CD4-positive, alpha-beta T cell (primary cell): ENCODE measurements around the gene ANO10. TPM values are rescaled to one million over a fixed set of nuclear protein-coding genes. Genes with fewer than 3 reads are reported as not detected.

Experiments used
- ATAC-seq: fragments of 200-7000 bp; cut with Tn5 transposase; one replicate; pipeline ENCODE4 v1.10.0; 2022; ENCODE audit warnings: mild to moderate bottlenecking; ENCODE audit not compliant: poor library complexity
- CTCF ChIA-PET: fragments of 350-600 bp; sonication (Branson Sonifier 250); formaldehyde crosslinking; loops from one replicate; lab custom pipeline; 2021; ENCODE audit warnings: antibody characterized with exemption, inconsistent platforms; lab: Charles Lee
- POLR2A ChIA-PET: fragments of 350-600 bp; sonication (Branson Sonifier 250); formaldehyde crosslinking; loops from one replicate; lab custom pipeline; 2021; ENCODE audit warnings: antibody characterized with exemption, inconsistent platforms; lab: Charles Lee
- DNase-seq, 14 experiments: peaks; one replicate each; pipeline ENCODE4 v3.0.0-alpha.2; 2013 to 2020; ENCODE audit warnings: mixed read lengths in 2 of 14
- H3K27ac ChIP-seq, 2 donors: one replicate each; pipeline versions ENCODE4 v1.5.1 to v1.7.0; 2013; ENCODE audit warnings: low read length in 2 of 2, low read depth in 1 of 2, mild to moderate bottlenecking in 1 of 2
- H3K27me3 ChIP-seq, 2 experiments: 1 replicate in 1 of 2; 2 replicates in 1 of 2; pipeline versions ENCODE4 v1.6.1 to v1.7.0; 2013; ENCODE audit warnings: low read length in 2 of 2, control low read depth in 1 of 2, mild to moderate bottlenecking in 1 of 2, moderate library complexity in 1 of 2; ENCODE audit not compliant: insufficient read depth in 2 of 2, control insufficient read depth in 1 of 2
- H3K36me3 ChIP-seq: one replicate; pipeline ENCODE4 v1.6.1; 2013; ENCODE audit warnings: low read length, control low read depth; ENCODE audit not compliant: insufficient read depth
- H3K4me1 ChIP-seq: one replicate; pipeline ENCODE4 v1.6.1; 2013; ENCODE audit warnings: low read length, control low read depth; ENCODE audit not compliant: insufficient read depth
- H3K4me3 ChIP-seq: one replicate; pipeline ENCODE4 v1.5.1; 2013; ENCODE audit warnings: mild to moderate bottlenecking, low read length, moderate library complexity
- H3K9me3 ChIP-seq, 2 experiments: 1 replicate in 1 of 2; 2 replicates in 1 of 2; pipeline versions ENCODE4 v1.6.1 to v1.7.0; 2013; ENCODE audit warnings: low read length in 2 of 2, mild to moderate bottlenecking in 2 of 2, control low read depth in 1 of 2, moderate library complexity in 1 of 2; ENCODE audit not compliant: control insufficient read depth in 1 of 2, insufficient read depth in 1 of 2
- H3K27ac Mint-ChIP-seq: one replicate; pipeline ENCODE4 v1.8.0; 2020; ENCODE audit warnings: mixed read lengths
- H3K27me3 Mint-ChIP-seq: one replicate; pipeline ENCODE4 v1.8.0; 2021; ENCODE audit warnings: mixed read lengths
- H3K36me3 Mint-ChIP-seq: one replicate; pipeline ENCODE4 v1.8.0; 2021; ENCODE audit warnings: low read depth, mixed read lengths
- H3K4me1 Mint-ChIP-seq: one replicate; pipeline ENCODE4 v1.8.0; 2021; ENCODE audit warnings: low read depth, mixed read lengths
- H3K4me3 Mint-ChIP-seq: one replicate; pipeline ENCODE4 v1.8.0; 2020; ENCODE audit warnings: mild to moderate bottlenecking, mixed read lengths
- H3K9me3 Mint-ChIP-seq: one replicate; pipeline ENCODE4 v1.8.0; 2020; ENCODE audit warnings: mixed read lengths
- CTCF ChIP-seq: fragments of 200-600 bp; IDR thresholded peaks from one replicate; pipeline ENCODE4 v1.8.0; 2022; ENCODE audit warnings: antibody characterized with exemption, mild to moderate bottlenecking
- intact Hi-C, 2 experiments: fragments of 100-400 bp; cut with DNase I in 1 of 2; cut with micrococcal nuclease in 1 of 2; formaldehyde crosslinking; loops; one replicate each; pipeline versions ENCODE4 v1.15.1 to v1.9.0; 2023 to 2025; cut with DNase I, micrococcal nuclease
- total RNA-seq, 174 experiments: library from RNA in 2 of 174; stranded (reverse) in 2 of 174; gene quantifications; one replicate each; pipeline ENCODE4 v1.2.3 and lab custom pipeline; 2021 to 2026

Gene ANO10
- total RNA-seq, 2 experiments from 2014 or later = 6.9 to 8.0 TPM

GRCh38 chr3:43451670-43452254, 170.0 kb downstream of the ANO10 start:
- Histone ChIP-seq H3K27ac (no peak overlapping the region), H3K4me1 (no peaks in the 10 kb centered on the region), H3K36me3 (no peaks in the 10 kb centered on the region), H3K4me3 (no peak overlapping the region), H3K27me3 (no peaks in the 10 kb centered on the region), H3K9me3 (no peaks in the 10 kb centered on the region)
- no peaks in the 10 kb centered on the region for H3K36me3 Mint-ChIP-seq
- DNase-seq = no peak
- intact Hi-C loops = no loop called here
- CTCF ChIA-PET = no interaction called here
- POLR2A ChIA-PET = no interaction called here
- no peaks in the 10 kb centered on the region for H3K9me3 Mint-ChIP-seq
- H3K4me3 Mint-ChIP-seq = no peak overlapping the region
- no peak overlapping the region for H3K27ac Mint-ChIP-seq
- peaks cover 5% of the 10 kb centered on the region for H3K4me1 Mint-ChIP-seq
- no peak for TF ChIP-seq CTCF
- ATAC-seq = no peak
- no peaks in the 10 kb centered on the region for H3K27me3 Mint-ChIP-seq

GRCh38 chr3:43448098-43448497, 173.7 kb downstream of the ANO10 start:
- ATAC-seq = no peak
- Mint-ChIP-seq H3K9me3 (no peaks in the 10 kb centered on the region), H3K4me1 (peaks cover 6% of the 10 kb centered on the region), H3K36me3 (no peaks in the 10 kb centered on the region), H3K27ac (no peak overlapping the region), H3K4me3 (no peak overlapping the region), H3K27me3 (no peaks in the 10 kb centered on the region)
- ChIA-PET POLR2A (no interaction called here), CTCF (interaction anchor here (0.7 kb wide), 1 partner anchor 310 kb away, joined by 3 read pairs; no protein-coding TSS in a partner anchor)
- no peak overlapping the region for H3K4me3 ChIP-seq
- no peaks in the 10 kb centered on the region for H3K4me1 ChIP-seq
- no peaks in the 10 kb centered on the region for H3K27me3 ChIP-seq
- DNase-seq = no peak
- H3K36me3 ChIP-seq = no peaks in the 10 kb centered on the region
- no peak for TF ChIP-seq CTCF
- intact Hi-C loops = no loop called here
- no peak overlapping the region for H3K27ac ChIP-seq
- H3K9me3 ChIP-seq = no peaks in the 10 kb centered on the region

- Mint-ChIP-seq H3K27me3 (no peaks in the 10 kb centered on the region), H3K27ac (no peak overlapping the region), H3K4me1 (peaks cover 6% of the 10 kb centered on the region), H3K36me3 (no peaks in the 10 kb centered on the region), H3K9me3 (no peaks in the 10 kb centered on the region), H3K4me3 (no peak overlapping the region)
- Histone ChIP-seq H3K36me3 (no peaks in the 10 kb centered on the region), H3K4me1 (no peaks in the 10 kb centered on the region), H3K9me3 (no peaks in the 10 kb centered on the region), H3K4me3 (no peak overlapping the region), H3K27ac (no peak overlapping the region), H3K27me3 (no peaks in the 10 kb centered on the region)
- no peak for TF ChIP-seq CTCF
- CTCF ChIA-PET = no interaction called here
- ATAC-seq (no peak), DNase-seq (no peak)
- POLR2A ChIA-PET = no interaction called here
- intact Hi-C loops = no loop called here
These were observed 176.0 kb downstream of the ANO10 start for GRCh38 chr3:43445820-43446219.
